ENCODE measurements around the gene BORCS6.

DNA sequence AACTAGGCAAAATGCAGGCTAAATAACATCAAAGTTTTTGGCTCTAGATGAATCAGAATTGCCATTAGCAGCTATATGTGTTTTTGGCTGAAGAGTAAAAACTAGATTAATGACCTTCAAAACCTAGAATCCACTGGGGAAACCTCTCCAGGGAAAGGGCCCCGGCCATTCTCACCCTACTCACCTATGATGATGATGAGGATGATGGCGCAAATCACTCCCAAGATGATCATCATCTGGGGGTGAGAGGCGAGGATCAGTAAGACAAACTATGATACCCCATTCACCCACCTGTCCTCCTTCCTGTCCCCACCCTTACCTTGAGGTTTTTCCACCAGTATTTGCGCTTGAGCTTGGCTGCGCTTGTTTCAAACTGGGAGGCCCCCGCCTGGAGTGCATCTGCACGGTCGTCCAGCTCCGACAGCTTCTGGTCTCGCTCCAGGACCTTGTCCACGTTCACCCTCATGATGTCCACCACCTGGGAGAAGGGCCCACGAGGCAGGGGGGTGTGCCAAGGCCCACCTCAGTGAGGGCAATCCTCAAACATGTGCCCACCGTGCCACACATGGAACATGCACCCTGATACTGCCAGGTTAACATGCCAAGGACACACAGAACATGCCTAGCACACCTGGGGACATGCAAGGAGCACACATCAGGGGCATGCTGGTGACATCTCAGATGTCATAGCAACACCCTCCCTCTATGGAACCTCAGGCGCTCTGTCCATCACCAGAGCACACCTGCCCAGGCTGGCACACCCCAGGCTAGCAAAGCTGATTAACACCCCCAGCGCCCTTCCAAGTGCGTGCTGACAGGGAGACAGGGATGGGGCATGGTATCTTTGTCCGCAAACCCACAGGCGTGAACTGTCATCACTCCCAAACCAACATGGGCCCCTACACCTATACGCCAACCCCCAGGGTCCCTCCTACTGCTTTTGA, 28.4 kb downstream of the BORCS6 start:
- no peak for TF ChIP-seq CTCF (conservative IDR thresholded peaks at IDR 0.05; ENCODE audit: low read depth, low read length)
- TF ChIP-seq EZH2phosphoT487 (IDR thresholded peaks at IDR 0.05; ENCODE audit: borderline replicate concordance, low read length): no peak

Data from PC-3 (cell line).